ENCODE measurements around the gene PODXL2.

The PODXL2 gene

DNA sequence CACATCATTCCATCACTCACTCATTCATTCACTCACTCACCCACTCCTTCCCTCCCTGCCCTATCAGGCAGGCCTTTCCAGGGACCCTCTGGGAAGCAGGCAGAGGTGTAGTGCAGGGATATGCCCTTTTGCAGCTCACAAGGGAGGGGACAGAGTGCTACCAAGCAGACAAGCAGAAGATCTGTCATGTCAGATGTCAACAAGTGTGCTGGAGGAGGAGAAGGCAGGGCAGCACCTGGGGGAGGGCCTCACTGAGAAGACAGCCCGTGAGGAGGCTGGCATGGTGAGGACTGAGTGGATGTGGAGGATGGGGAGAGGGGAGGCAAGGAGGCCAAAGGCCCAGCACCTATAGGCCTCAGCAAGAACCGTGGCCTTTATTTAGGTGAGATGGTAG, 59.0 kb downstream of the PODXL2 start:
- H3K4me3 ChIP-seq (replicated peaks; ENCODE audit: insufficient read depth, low read length) = no peak overlapping the region
- no peaks in the 10 kb centered on the region for H3K27me3 ChIP-seq (ENCODE audit: insufficient read depth, poor library complexity, severe bottlenecking)
- TF ChIP-seq SPI1 (IDR thresholded peaks at IDR 0.05; ENCODE audit: borderline replicate concordance, low read depth) (no peak), GABPA (IDR thresholded peaks at IDR 0.05; ENCODE audit: low read depth) (no peak), POLR2AphosphoS5 (IDR thresholded peaks at IDR 0.05; ENCODE audit: low read depth) (no peak)
- TF ChIP-seq, protein P1, sequence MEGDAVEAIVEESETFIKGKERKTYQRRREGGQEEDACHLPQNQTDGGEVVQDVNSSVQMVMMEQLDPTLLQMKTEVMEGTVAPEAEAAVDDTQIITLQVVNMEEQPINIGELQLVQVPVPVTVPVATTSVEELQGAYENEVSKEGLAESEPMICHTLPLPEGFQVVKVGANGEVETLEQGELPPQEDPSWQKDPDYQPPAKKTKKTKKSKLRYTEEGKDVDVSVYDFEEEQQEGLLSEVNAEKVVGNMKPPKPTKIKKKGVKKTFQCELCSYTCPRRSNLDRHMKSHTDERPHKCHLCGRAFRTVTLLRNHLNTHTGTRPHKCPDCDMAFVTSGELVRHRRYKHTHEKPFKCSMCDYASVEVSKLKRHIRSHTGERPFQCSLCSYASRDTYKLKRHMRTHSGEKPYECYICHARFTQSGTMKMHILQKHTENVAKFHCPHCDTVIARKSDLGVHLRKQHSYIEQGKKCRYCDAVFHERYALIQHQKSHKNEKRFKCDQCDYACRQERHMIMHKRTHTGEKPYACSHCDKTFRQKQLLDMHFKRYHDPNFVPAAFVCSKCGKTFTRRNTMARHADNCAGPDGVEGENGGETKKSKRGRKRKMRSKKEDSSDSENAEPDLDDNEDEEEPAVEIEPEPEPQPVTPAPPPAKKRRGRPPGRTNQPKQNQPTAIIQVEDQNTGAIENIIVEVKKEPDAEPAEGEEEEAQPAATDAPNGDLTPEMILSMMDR (IDR thresholded peaks at IDR 0.05; ENCODE audit: insufficient read depth, low read length) = no peak
- TF ChIP-seq, protein P2, sequence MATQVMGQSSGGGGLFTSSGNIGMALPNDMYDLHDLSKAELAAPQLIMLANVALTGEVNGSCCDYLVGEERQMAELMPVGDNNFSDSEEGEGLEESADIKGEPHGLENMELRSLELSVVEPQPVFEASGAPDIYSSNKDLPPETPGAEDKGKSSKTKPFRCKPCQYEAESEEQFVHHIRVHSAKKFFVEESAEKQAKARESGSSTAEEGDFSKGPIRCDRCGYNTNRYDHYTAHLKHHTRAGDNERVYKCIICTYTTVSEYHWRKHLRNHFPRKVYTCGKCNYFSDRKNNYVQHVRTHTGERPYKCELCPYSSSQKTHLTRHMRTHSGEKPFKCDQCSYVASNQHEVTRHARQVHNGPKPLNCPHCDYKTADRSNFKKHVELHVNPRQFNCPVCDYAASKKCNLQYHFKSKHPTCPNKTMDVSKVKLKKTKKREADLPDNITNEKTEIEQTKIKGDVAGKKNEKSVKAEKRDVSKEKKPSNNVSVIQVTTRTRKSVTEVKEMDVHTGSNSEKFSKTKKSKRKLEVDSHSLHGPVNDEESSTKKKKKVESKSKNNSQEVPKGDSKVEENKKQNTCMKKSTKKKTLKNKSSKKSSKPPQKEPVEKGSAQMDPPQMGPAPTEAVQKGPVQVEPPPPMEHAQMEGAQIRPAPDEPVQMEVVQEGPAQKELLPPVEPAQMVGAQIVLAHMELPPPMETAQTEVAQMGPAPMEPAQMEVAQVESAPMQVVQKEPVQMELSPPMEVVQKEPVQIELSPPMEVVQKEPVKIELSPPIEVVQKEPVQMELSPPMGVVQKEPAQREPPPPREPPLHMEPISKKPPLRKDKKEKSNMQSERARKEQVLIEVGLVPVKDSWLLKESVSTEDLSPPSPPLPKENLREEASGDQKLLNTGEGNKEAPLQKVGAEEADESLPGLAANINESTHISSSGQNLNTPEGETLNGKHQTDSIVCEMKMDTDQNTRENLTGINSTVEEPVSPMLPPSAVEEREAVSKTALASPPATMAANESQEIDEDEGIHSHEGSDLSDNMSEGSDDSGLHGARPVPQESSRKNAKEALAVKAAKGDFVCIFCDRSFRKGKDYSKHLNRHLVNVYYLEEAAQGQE (IDR thresholded peaks at IDR 0.05; ENCODE audit: insufficient replicate concordance, low read depth) = no peak
- H3K27ac ChIP-seq (replicated peaks) = no peak overlapping the region
- DNase-seq (ENCODE audit: low read depth in 1 of 2, low spot score in 1 of 2) = no peak

DNA sequence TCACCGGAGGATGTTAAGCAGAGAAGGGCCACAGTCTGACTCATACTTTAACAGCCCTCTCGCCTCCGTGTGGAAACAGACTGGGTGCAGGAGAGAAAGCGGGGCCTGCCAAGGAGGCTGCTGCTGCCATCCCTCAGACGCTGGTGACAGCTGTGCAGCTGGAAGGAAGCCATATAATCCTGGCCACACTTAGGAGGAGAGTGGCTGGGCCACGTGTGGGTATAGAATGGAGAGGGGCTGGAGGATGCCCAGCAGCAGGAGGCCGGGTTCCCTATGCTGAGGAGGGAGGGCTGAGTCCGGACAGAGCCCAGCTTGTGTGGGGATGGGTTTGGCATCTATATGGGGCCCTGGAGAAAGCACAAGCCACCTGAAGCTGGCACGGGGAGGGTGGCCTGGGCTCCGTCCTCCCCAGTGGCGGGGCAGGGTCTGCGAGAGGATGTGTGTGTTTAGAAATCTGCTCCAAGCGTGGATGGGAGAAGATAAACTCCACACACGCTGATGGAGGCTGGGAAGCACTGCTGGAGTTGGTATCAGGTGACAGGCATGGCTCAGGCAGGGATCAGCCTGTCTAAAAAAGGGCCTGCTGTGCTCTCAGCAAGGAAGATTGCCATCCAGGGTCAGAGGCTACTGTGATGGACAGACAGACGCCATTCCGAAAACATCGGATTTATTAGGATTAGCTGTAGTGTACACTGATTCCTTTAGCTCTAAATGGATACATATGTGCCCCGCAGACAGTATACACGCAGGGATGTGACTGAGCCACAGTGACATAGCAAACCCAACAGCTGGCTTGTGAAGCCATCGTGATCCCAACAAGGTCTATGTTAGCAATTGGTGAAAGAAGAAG, 59.7 kb downstream of the PODXL2 start:
- H3K4me3 ChIP-seq (replicated peaks; ENCODE audit: insufficient read depth, low read length) = no peak overlapping the region
- no peak overlapping the region for H3K27ac ChIP-seq (replicated peaks)
- H3K27me3 ChIP-seq (ENCODE audit: insufficient read depth, poor library complexity, severe bottlenecking) = no peaks in the 10 kb centered on the region
- DNase-seq (ENCODE audit: low read depth in 1 of 2, low spot score in 1 of 2) = no peak
- TF ChIP-seq, protein P2 (IDR thresholded peaks at IDR 0.05; ENCODE audit: insufficient replicate concordance, low read depth) = no peak
- no peak for TF ChIP-seq POLR2AphosphoS5 (IDR thresholded peaks at IDR 0.05; ENCODE audit: low read depth)
- TF ChIP-seq, protein P1 (IDR thresholded peaks at IDR 0.05; ENCODE audit: insufficient read depth, low read length) = no peak
- TF ChIP-seq SPI1 (IDR thresholded peaks at IDR 0.05; ENCODE audit: borderline replicate concordance, low read depth) = no peak
- no peak for TF ChIP-seq GABPA (IDR thresholded peaks at IDR 0.05; ENCODE audit: low read depth)

DNA sequence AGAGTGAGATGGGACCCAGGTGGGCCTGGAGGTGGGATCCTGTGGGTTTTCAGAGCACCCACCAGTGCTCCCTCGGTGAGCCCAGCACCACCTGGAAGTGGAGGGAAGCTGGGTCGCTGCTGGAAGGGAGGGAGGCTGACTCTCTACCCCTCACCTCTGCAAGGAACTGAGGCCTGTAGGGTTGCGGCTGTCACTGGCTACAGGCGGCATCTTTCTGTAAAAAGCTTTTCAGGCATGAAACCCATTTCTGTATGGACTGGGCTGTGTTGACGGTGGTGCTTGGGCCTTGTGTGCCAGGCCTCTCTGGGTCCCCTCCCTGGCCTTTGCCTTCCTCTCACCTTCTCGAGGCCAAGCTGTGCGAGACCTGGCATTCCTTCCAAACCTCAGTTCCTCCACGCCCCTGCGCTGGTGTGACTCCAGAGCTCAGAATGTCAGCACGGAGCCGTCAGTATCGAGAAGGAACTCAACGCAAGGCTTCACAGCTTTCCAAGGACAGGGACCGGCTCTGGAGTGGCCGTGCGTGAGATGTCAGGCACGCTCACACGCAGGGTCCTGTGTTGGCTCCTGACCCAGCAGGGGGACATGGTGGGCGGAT, 60.4 kb downstream of the PODXL2 start:
- Histone ChIP-seq H3K27ac (replicated peaks) (no peak overlapping the region), H3K27me3 (ENCODE audit: insufficient read depth, poor library complexity, severe bottlenecking) (no peaks in the 10 kb centered on the region), H3K4me3 (replicated peaks; ENCODE audit: insufficient read depth, low read length) (no peak overlapping the region)
- TF ChIP-seq POLR2AphosphoS5 (IDR thresholded peaks at IDR 0.05; ENCODE audit: low read depth) = no peak
- TF ChIP-seq SPI1 (IDR thresholded peaks at IDR 0.05; ENCODE audit: borderline replicate concordance, low read depth) = no peak
- TF ChIP-seq GABPA (IDR thresholded peaks at IDR 0.05; ENCODE audit: low read depth) = no peak
- TF ChIP-seq, protein P1 (IDR thresholded peaks at IDR 0.05; ENCODE audit: insufficient read depth, low read length) = no peak
- TF ChIP-seq, protein P2 (IDR thresholded peaks at IDR 0.05; ENCODE audit: insufficient replicate concordance, low read depth) = no peak
- DNase-seq (ENCODE audit: low read depth in 1 of 2, low spot score in 1 of 2) = no peak

Measured in HL-60 (cell line).